Tibial nerve (tissue), 4 donors: ENCODE measurements around the gene ZNF154. TPM values are rescaled to one million over a fixed set of nuclear protein-coding genes. Genes with fewer than 3 reads are reported as not detected.

ENCODE experiments used
- DNase-seq, 2 donors: peaks; one replicate each; pipeline ENCODE4 v3.0.0-alpha.2; 2019; ENCODE audit warnings: low spot score in 2 of 2
- H3K27ac ChIP-seq, 4 donors: fragments of 200-600 bp; sonication (generic) in 3 of 4; one replicate each; pipeline ENCODE4 v1.5.1; 2017 to 2019; ENCODE audit warnings: mild to moderate bottlenecking in 1 of 4
- H3K27me3 ChIP-seq, 2 donors: fragments of 200-600 bp; sonication (generic) in 1 of 2; one replicate each; pipeline versions ENCODE4 v1.5.1 to v1.6.0; 2017 to 2019
- H3K36me3 ChIP-seq, 3 donors: fragments of 200-600 bp; sonication (generic); one replicate each; pipeline ENCODE4 v1.5.1; 2018 to 2019
- H3K4me1 ChIP-seq, 4 donors: fragments of 200-600 bp; sonication (generic) in 3 of 4; one replicate each; pipeline ENCODE4 v1.5.1; 2017 to 2019
- H3K4me3 ChIP-seq, 4 donors: fragments of 200-600 bp; sonication (generic) in 3 of 4; one replicate each; pipeline ENCODE4 v1.5.1; 2017 to 2019; ENCODE audit warnings: mild to moderate bottlenecking in 1 of 4, moderate library complexity in 1 of 4
- H3K9me3 ChIP-seq, 4 donors: fragments of 200-600 bp; sonication (generic) in 3 of 4; one replicate each; pipeline ENCODE4 v1.5.1; 2017 to 2019
- EP300 ChIP-seq, 2 donors: sonication (generic); formaldehyde crosslinking; IDR thresholded peaks; one replicate each; pipeline ENCODE4 v1.6.1; 2017; ENCODE audit warnings: antibody characterized with exemption in 2 of 2, mild to moderate bottlenecking in 1 of 2
- POLR2A ChIP-seq, 2 donors: fragments of 450-650 bp; IDR thresholded peaks; one replicate each; pipeline ENCODE4 v1.6.1; 2017; ENCODE audit warnings: antibody characterized with exemption in 2 of 2, mild to moderate bottlenecking in 2 of 2, moderate library complexity in 2 of 2
- WGBS, 2 donors: methylation state at CpG; one replicate each; pipeline ENCODE4 v1.1.5; 2018; 5-methylcytosine and 5-hydroxymethylcytosine counted together
- total RNA-seq, 4 donors: library from RNA; depleted of rRNA; stranded (reverse); fragments of >200 nt; gene quantifications; one replicate each; pipeline ENCODE4 v1.1.0, GENCODE V29; 2016
- TF ChIP-seq, protein P1 (sequence below), 5 experiments: fragments of 200-600 bp in 3 of 5; fragments of 450-650 bp in 2 of 5; sonication (generic) in 3 of 5; IDR thresholded peaks; one replicate each; pipeline ENCODE4 v1.5.1; 2016 to 2019; ENCODE audit warnings: antibody characterized with exemption in 5 of 5, mild to moderate bottlenecking in 3 of 5, moderate library complexity in 2 of 5

ZNF154 gene
- total RNA-seq, 4 donors from 2014 or later, result 0.21 to 2.0 (median 0.71) TPM

DNA sequence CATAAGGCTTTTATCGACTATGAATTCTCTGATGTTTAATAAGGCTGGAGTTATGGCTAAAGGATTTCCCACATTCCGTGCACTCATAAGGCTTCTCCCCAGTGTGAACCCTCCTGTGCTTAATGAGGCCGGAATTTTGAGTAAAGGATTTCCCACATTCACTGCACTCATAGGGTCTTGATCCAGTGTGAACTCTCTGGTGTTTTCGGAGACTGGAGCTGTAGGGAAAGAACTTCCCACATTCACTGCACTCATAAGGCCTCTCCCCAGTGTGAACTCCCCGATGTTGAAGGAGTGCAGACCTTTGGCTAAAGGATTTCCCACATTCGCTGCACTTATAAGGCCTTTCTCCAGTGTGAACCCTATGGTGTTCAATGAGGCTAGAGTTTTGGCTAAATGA, 7.4 kb downstream of the ZNF154 start:
- H3K4me1 ChIP-seq, result no peaks in the 10 kb centered on the region
- no peak overlapping the region for H3K27ac ChIP-seq
- TF ChIP-seq EP300 (IDR thresholded peaks at IDR 0.05), result no peak
- TF ChIP-seq, protein P1, sequence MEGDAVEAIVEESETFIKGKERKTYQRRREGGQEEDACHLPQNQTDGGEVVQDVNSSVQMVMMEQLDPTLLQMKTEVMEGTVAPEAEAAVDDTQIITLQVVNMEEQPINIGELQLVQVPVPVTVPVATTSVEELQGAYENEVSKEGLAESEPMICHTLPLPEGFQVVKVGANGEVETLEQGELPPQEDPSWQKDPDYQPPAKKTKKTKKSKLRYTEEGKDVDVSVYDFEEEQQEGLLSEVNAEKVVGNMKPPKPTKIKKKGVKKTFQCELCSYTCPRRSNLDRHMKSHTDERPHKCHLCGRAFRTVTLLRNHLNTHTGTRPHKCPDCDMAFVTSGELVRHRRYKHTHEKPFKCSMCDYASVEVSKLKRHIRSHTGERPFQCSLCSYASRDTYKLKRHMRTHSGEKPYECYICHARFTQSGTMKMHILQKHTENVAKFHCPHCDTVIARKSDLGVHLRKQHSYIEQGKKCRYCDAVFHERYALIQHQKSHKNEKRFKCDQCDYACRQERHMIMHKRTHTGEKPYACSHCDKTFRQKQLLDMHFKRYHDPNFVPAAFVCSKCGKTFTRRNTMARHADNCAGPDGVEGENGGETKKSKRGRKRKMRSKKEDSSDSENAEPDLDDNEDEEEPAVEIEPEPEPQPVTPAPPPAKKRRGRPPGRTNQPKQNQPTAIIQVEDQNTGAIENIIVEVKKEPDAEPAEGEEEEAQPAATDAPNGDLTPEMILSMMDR (IDR thresholded peaks at IDR 0.05), result no peak
- no peak for TF ChIP-seq POLR2A (IDR thresholded peaks at IDR 0.05)
- no peaks in the 10 kb centered on the region for H3K27me3 ChIP-seq
- 95 to 97% methylated on average over 6 of the region's 6 CpGs for WGBS, 2 donors
- peaks cover 0 to 84% (median 11%) of the 10 kb centered on the region in 3 donors for H3K36me3 ChIP-seq
- DNase-seq, result no peak
- H3K4me3 ChIP-seq, result no peak overlapping the region
- H3K9me3 ChIP-seq, result peaks cover 0 to 100% (median 45%) of the 10 kb centered on the region in 4 donors

DNA sequence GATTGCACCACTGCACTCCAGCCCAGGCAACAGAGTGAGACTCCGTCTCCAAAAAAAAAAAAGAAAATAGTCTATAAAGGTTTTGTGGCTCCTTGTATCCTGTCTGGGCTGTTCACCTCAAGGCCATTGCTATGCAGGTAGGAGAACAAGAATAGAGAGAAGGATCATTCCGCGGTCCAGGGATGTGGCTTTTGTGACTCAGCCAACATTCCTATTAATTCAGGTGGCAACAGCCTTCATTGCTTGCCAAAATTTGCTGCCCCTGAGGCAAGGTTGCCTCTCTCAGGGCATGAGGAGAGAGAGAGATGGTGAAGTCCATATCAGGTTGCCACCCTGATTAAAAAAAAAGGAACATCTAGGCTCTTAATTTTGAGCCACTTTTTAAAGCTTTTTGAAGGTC, 19.3 kb downstream of the ZNF154 start:
- H3K27ac ChIP-seq, result no peak overlapping the region
- no peak for TF ChIP-seq POLR2A (IDR thresholded peaks at IDR 0.05)
- TF ChIP-seq, protein P1 (IDR thresholded peaks at IDR 0.05), result no peak
- no peak for TF ChIP-seq EP300 (IDR thresholded peaks at IDR 0.05)
- peaks cover 7 to 100% (median 58%) of the 10 kb centered on the region in 4 donors for H3K9me3 ChIP-seq
- H3K4me1 ChIP-seq, result no peaks in the 10 kb centered on the region
- no peaks in the 10 kb centered on the region for H3K27me3 ChIP-seq
- DNase-seq, result no peak
- 99 to 100% methylated on average over 3 of the region's 3 CpGs for WGBS, 2 donors
- peaks cover 3 to 90% (median 19%) of the 10 kb centered on the region in 3 donors for H3K36me3 ChIP-seq
- no peak overlapping the region for H3K4me3 ChIP-seq

DNA sequence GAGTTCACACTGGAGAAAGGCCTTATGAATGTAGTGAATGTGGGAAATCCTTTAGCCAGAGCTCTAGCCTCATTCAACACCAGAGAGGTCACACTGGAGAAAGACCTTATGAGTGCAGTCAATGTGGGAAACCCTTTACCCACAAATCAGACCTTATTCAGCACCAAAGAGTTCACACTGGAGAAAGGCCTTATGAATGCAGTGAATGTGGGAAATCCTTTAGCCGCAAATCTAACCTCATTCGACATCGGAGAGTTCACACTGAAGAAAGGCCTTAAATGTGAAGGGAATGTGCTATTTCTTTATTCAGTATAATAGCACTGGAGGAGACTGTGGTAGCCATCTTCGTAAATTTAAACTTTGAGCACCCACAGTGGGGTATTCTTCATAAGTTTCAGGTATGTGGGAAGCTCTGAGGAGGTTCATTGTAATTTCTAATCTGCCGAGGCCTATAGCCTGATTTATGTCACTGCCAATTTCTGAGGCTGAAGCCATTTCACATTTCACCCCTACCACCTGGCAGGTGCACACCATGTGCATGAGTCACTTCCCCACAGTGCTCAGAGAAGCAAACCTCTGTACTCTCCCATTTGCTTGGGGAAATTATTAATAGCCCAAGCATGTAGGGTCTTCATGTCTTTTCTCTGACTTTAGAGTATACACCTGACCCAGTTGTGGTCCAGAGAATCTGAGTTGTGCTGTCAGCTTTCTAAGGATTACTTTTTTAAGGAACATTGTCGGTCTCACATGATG, 20.8 kb downstream of the ZNF154 start:
- TF ChIP-seq EP300 (IDR thresholded peaks at IDR 0.05) (no peak), POLR2A (IDR thresholded peaks at IDR 0.05) (no peak)
- TF ChIP-seq, protein P1 (IDR thresholded peaks at IDR 0.05), result no peak
- Histone ChIP-seq H3K27ac (no peak overlapping the region), H3K36me3 (peaks cover 3 to 91% (median 32%) of the 10 kb centered on the region in 3 donors), H3K4me1 (peaks cover 0 to 7% (median 1%) of the 10 kb centered on the region in 4 donors), H3K27me3 (no peaks in the 10 kb centered on the region), H3K9me3 (peaks cover 7 to 100% (median 58%) of the 10 kb centered on the region in 4 donors), H3K4me3 (no peak overlapping the region)
- 96 to 97% methylated on average over 6 of the region's 6 CpGs for WGBS, 2 donors
- DNase-seq, result no peak

DNA sequence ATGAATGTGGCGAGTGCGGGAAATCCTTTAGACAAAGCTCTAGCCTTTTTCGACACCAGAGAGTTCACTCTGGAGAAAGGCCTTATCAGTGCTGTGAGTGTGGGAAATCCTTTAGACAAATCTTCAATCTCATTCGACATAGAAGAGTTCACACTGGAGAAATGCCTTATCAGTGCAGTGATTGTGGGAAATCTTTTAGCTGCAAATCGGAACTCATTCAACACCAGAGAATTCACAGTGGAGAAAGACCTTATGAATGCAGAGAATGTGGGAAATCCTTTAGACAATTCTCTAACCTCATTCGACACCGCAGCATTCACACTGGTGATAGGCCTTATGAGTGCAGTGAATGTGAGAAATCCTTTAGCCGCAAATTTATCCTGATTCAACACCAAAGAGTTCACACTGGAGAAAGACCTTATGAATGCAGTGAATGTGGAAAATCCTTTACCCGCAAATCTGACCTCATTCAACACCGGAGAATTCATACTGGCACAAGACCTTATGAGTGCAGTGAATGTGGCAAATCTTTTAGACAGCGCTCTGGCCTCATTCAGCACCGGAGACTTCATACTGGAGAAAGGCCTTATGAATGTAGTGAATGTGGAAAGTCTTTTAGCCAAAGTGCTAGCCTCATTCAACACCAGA, 21.5 kb downstream of the ZNF154 start:
- TF ChIP-seq EP300 (IDR thresholded peaks at IDR 0.05) (no peak), POLR2A (IDR thresholded peaks at IDR 0.05) (no peak)
- TF ChIP-seq, protein P1 (IDR thresholded peaks at IDR 0.05), result no peak
- Histone ChIP-seq H3K9me3 (peaks cover 7 to 100% (median 56%) of the 10 kb centered on the region in 4 donors), H3K4me1 (peaks cover 0 to 14% (median 8%) of the 10 kb centered on the region in 4 donors), H3K27ac (no peak overlapping the region), H3K4me3 (no peak overlapping the region), H3K36me3 (peaks cover 3 to 92% (median 32%) of the 10 kb centered on the region in 3 donors), H3K27me3 (no peaks in the 10 kb centered on the region)
- no peak for DNase-seq
- 96 to 98% methylated on average over 12 of the region's 12 CpGs for WGBS, 2 donors

DNA sequence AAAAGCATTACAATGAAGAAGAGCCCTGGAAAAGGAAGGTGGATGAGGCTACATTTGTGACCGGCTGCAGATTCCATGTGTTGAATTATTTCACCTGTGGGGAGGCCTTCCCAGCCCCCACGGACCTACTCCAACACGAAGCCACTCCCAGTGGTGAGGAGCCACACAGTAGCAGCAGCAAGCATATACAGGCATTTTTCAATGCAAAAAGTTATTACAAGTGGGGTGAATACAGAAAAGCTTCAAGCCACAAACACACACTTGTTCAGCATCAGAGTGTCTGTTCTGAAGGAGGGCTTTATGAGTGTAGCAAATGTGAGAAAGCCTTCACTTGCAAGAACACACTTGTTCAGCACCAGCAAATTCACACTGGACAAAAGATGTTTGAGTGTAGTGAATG, 22.3 kb downstream of the ZNF154 start:
- 98% methylated on average over 3 of the region's 3 CpGs for WGBS, 2 donors
- TF ChIP-seq, protein P1 (IDR thresholded peaks at IDR 0.05), result no peak
- TF ChIP-seq EP300 (IDR thresholded peaks at IDR 0.05) (no peak), POLR2A (IDR thresholded peaks at IDR 0.05) (no peak)
- no peak for DNase-seq
- Histone ChIP-seq H3K9me3 (peaks cover 7 to 92% (median 53%) of the 10 kb centered on the region in 4 donors), H3K4me1 (peaks cover 0 to 18% (median 11%) of the 10 kb centered on the region in 4 donors), H3K4me3 (no peak overlapping the region), H3K36me3 (peaks cover 3 to 88% (median 32%) of the 10 kb centered on the region in 3 donors), H3K27ac (no peak overlapping the region), H3K27me3 (no peaks in the 10 kb centered on the region)
